ENCODE results near the gene CACNA1C.

The CACNA1C gene

DNA sequence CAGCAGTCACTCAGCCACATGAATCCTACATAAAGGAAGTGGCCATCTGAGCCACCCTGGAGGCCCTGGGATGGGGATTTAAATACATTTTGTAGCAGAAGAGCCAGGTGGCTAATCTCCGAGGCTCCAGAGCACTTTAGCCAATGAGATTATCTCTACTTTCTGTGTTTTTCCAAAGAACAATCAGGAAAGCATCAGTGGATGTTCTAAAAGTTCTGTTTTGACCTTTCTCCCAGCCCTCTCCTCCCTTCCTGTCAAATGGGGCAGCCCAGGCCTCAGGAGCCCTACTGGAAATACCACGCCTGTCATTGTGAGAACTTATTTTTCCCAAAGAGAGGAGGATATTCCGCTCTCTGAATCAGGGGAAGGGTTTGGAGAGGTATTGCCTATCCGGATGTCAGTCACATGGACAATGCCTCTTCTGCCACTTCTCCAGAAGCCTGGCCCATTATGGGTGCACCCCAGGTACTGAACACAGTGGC lies 405.2 kb downstream of the CACNA1C start:
- TF ChIP-seq Cebpa-rat (IDR thresholded peaks at IDR 0.05), result no peak
- Histone ChIP-seq H3K4me3 (no peak overlapping the region), H3K27ac (no peak overlapping the region)

DNA sequence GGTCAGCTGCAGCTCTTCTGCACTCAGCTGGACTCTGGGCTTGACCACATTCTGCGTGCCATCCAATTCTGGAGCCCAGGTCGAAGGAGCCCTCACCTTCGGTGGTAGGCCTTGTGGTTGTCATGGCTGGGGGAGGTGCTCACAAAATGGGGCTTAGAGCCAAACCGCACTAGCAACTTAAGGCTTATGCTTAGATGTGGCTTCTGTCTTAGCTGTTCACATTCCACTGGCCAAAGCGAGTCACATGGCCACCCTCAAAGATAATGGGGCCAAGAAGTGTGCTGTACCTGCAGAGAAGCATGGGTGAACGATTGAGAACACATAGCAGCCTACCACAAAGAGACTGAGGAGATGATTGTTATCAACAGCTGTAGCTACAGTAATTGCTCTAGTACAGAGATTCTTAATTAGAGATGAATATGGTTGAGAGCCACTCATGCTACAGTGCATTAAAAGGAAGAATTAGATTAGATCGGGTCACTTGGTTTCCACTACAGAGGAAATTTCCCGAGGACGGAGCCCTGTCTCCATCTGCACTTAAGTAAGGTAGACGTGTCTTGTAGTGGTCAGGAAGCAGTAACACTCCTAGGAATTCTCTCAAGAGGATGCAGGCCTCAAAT lies 407.4 kb downstream of the CACNA1C start:
- H3K9ac ChIP-seq, result no peak overlapping the region
- TF ChIP-seq Cebpa-rat (IDR thresholded peaks at IDR 0.05), result no peak
- no peak overlapping the region for H3K27ac ChIP-seq
- H3K9me3 ChIP-seq (replicated peaks in 1 of 11), result no peaks in the 10 kb centered on the region
- H3K4me2 ChIP-seq, result no peak overlapping the region
- H3K4me1 ChIP-seq, result no peaks in the 10 kb centered on the region
- no peaks in the 10 kb centered on the region for H4K20me1 ChIP-seq
- H3K36me3 ChIP-seq, result no peaks in the 10 kb centered on the region
- H3K27me3 ChIP-seq, result no peaks in the 10 kb centered on the region
- no peak overlapping the region for H3K4me3 ChIP-seq

More for the DNA sequence above, 405.2 kb downstream of the CACNA1C start:
- Histone ChIP-seq H3K9me3 (replicated peaks in 1 of 11) (no peaks in the 10 kb centered on the region), H3K27me3 (no peaks in the 10 kb centered on the region), H3K9ac (no peak overlapping the region), H3K4me2 (no peak overlapping the region), H3K36me3 (no peaks in the 10 kb centered on the region), H4K20me1 (no peaks in the 10 kb centered on the region), H3K4me1 (peaks cover 13 to 19% (median 16%) of the 10 kb centered on the region in 10 experiments)

DNA sequence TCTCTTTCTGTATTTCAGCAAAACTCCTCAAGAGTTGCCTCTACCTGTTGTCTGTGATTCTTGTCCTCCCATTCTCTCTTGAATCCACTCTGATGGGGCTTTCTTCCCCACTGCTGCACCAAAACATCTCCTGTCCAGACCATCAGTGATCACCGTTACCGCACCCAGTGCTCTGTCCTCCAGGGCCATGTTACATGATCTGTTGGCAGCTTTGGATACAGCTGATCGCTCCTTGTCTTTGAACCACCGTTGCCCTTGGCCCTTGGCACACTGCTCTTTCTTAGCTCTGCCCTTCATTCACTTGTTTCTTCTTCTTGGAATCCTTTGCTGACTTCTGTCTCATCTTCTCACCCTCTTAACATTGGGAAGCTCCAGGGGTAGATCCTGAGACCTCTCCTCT lies 408.3 kb downstream of the CACNA1C start:
- no peak overlapping the region for H3K4me3 ChIP-seq
- H3K4me2 ChIP-seq, result no peak overlapping the region
- no peaks in the 10 kb centered on the region for H3K27me3 ChIP-seq
- H3K36me3 ChIP-seq, result no peaks in the 10 kb centered on the region
- TF ChIP-seq Cebpa-rat (IDR thresholded peaks at IDR 0.05), result no peak
- no peaks in the 10 kb centered on the region for H4K20me1 ChIP-seq
- no peaks in the 10 kb centered on the region for H3K4me1 ChIP-seq
- no peak overlapping the region for H3K9ac ChIP-seq
- H3K9me3 ChIP-seq (replicated peaks in 1 of 11), result no peaks in the 10 kb centered on the region
- no peak overlapping the region for H3K27ac ChIP-seq

DNA sequence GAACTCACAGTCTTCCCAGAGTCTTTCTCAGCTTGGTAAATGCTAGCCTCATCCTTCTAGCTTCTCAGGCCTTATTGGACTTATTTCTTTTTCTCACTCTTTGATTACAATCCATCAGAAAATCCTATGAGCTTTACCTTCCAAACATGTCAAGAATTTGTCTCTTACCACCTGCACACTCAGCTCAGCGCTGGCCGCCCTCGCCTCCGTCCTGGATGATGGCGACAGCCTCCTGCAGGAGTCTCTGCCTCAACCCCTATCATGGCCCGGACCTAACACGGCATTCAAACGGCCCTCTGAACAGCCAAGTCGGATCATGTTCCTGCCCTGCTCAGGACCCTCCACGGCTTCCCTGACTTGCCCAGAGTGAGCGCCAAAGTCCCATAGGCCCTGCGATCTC lies 408.9 kb downstream of the CACNA1C start:
- H4K20me1 ChIP-seq, result no peaks in the 10 kb centered on the region
- H3K4me3 ChIP-seq, result no peak overlapping the region
- H3K27me3 ChIP-seq, result no peaks in the 10 kb centered on the region
- H3K4me1 ChIP-seq, result no peaks in the 10 kb centered on the region
- H3K9ac ChIP-seq, result no peak overlapping the region
- H3K4me2 ChIP-seq, result no peak overlapping the region
- TF ChIP-seq Cebpa-rat (IDR thresholded peaks at IDR 0.05), result no peak
- no peak overlapping the region for H3K27ac ChIP-seq
- no peaks in the 10 kb centered on the region for H3K36me3 ChIP-seq
- no peaks in the 10 kb centered on the region for H3K9me3 ChIP-seq (replicated peaks in 1 of 11)

DNA sequence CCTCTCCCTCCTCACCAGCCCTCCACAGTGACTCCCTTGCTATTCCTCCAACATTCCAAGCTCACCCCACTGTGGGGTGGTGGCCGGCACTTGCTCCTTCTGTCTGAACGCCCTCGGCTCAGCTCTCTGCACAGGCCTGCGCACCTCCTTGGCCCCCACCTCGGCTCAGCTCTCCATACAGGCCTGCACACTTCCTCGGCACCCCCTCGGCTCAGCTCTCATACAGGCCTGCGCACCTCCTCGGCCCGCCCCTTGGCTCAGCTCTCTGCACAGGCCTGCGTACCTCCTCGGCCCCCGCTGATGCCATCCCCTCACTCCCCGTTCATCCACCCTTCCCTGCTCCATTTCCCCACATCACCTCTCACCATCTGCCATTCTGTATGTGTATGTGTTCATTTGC lies 409.3 kb downstream of the CACNA1C start:
- Histone ChIP-seq H3K9me3 (replicated peaks in 1 of 11) (no peaks in the 10 kb centered on the region), H3K4me2 (no peak overlapping the region), H4K20me1 (no peaks in the 10 kb centered on the region), H3K27me3 (no peaks in the 10 kb centered on the region), H3K9ac (no peak overlapping the region), H3K4me3 (no peak overlapping the region), H3K4me1 (no peaks in the 10 kb centered on the region), H3K27ac (no peak overlapping the region), H3K36me3 (no peaks in the 10 kb centered on the region)
- TF ChIP-seq Cebpa-rat (IDR thresholded peaks at IDR 0.05), result no peak

DNA sequence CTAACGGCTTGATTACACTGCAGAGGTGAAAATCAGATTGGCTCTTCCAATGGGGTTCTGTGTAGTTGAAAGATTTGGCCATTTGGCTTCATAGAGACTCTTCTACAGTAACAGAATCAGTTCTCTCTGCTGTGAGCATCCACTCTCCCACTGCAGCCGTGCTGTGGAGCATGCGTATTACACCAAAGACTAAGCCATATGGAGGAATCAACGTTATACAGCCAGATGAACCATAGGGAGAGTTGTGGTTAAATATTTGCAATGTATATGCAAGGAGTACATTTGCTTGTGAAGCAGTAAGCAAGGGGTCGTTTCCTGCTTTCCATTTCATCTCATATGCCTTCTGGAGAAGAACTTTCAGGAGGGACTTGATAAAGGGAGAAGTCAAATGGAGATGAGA lies 410.9 kb downstream of the CACNA1C start:
- H3K27me3 ChIP-seq, result no peaks in the 10 kb centered on the region
- H3K27ac ChIP-seq, result no peak overlapping the region
- H3K4me1 ChIP-seq, result no peaks in the 10 kb centered on the region
- H3K9ac ChIP-seq, result no peak overlapping the region
- TF ChIP-seq Cebpa-rat (IDR thresholded peaks at IDR 0.05), result no peak
- H4K20me1 ChIP-seq, result no peaks in the 10 kb centered on the region
- no peak overlapping the region for H3K4me3 ChIP-seq
- no peak overlapping the region for H3K4me2 ChIP-seq
- H3K9me3 ChIP-seq (replicated peaks in 1 of 11), result no peaks in the 10 kb centered on the region
- H3K36me3 ChIP-seq, result no peaks in the 10 kb centered on the region

DNA sequence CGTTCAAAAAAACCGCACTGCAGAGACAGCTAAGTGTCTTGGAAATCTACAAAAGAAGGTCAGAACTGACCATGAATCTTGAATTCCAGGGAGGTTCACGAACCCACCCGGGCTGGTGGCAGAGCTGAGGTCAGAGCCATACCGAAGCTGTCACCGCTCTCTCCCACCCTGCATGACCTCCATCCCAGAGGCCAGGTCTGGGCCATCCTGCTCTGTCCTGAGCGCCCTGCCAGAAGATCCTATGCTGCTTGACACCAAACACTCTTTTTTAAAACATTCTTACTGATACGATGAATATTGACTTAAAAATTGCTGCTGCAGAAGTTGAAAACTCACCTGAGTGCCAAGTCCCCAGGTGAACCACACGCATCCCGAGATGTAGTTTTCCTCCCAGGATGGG lies 412.9 kb downstream of the CACNA1C start:
- no peaks in the 10 kb centered on the region for H3K27me3 ChIP-seq
- no peak for TF ChIP-seq Cebpa-rat (IDR thresholded peaks at IDR 0.05)
- H3K9ac ChIP-seq, result no peak overlapping the region

DNA sequence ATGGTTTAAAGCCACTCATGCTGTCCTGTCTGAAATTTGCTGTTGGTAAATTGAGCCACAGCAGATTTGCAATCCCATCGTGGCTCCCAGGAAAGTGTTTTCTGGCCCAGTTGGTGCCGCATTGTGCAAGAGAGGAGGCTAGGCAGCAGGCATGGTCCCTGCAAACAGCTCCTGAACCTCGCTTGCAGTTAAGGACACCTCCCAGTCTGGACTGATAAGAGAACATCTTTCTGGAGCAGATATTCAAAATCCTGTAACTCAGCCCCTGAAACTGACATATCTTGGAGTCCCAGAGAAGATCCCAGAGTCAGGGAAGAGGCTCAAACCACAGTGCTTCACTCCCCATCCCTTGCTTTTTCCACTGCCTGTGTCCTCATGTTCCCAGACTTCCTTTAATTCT lies 413.4 kb downstream of the CACNA1C start:
- H3K9ac ChIP-seq, result no peak overlapping the region
- no peaks in the 10 kb centered on the region for H3K36me3 ChIP-seq
- H3K27me3 ChIP-seq, result no peaks in the 10 kb centered on the region
- no peak for TF ChIP-seq Cebpa-rat (IDR thresholded peaks at IDR 0.05)
- H3K4me3 ChIP-seq, result no peak overlapping the region
- H3K27ac ChIP-seq, result no peak overlapping the region
- H3K4me1 ChIP-seq, result no peaks in the 10 kb centered on the region
- H3K4me2 ChIP-seq, result no peak overlapping the region
- no peaks in the 10 kb centered on the region for H3K9me3 ChIP-seq (replicated peaks in 1 of 11)
- no peaks in the 10 kb centered on the region for H4K20me1 ChIP-seq

More for the DNA sequence above, 412.9 kb downstream of the CACNA1C start:
- H3K27ac ChIP-seq, result no peak overlapping the region
- H3K36me3 ChIP-seq, result no peaks in the 10 kb centered on the region
- no peaks in the 10 kb centered on the region for H3K9me3 ChIP-seq (replicated peaks in 1 of 11)
- H4K20me1 ChIP-seq, result no peaks in the 10 kb centered on the region
- H3K4me1 ChIP-seq, result no peaks in the 10 kb centered on the region
- no peak overlapping the region for H3K4me3 ChIP-seq
- H3K4me2 ChIP-seq, result no peak overlapping the region

DNA sequence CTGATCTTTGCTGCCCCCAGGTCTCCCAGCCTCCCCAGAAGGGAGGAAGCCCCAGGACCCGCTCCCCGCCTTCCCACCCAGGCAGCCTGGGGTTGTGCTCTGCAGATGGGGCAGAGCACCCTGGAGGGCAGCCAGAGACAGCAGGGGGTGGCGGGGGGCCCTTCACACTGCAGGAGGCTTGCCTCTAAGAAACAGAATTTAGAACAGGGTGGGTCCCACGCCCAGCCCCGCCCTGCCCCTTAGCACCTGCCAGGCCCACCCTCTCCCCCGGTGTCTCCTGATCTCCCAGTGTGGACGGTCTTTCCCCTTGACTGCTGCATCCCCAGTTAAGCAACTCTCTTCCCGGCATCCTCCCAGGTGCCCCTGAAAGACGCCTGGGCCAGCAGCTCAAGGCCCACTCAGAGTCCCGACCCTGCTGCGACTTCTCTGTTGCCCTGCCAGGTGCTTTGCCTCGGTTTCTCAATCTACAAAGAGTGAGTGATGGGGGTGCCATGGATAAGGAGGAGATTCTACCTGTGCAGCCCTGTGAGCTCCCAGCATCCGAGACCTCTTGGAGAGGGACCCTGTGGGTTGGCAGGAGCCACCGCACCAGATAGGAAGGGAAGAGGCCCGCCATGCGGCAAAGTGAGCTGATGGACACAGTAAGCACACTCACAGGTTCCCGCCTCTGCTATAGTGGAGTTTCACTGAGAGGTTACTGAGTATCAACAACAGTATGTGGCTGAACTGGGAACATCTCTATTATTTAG lies 414.8 kb downstream of the CACNA1C start:
- no peak overlapping the region for H3K4me2 ChIP-seq
- no peaks in the 10 kb centered on the region for H3K36me3 ChIP-seq
- no peaks in the 10 kb centered on the region for H3K27me3 ChIP-seq
- no peak overlapping the region for H3K4me3 ChIP-seq
- H4K20me1 ChIP-seq, result no peaks in the 10 kb centered on the region
- no peak for TF ChIP-seq Cebpa-rat (IDR thresholded peaks at IDR 0.05)
- no peaks in the 10 kb centered on the region for H3K4me1 ChIP-seq
- no peak overlapping the region for H3K27ac ChIP-seq
- H3K9me3 ChIP-seq (replicated peaks in 1 of 11), result no peaks in the 10 kb centered on the region
- no peak overlapping the region for H3K9ac ChIP-seq

DNA sequence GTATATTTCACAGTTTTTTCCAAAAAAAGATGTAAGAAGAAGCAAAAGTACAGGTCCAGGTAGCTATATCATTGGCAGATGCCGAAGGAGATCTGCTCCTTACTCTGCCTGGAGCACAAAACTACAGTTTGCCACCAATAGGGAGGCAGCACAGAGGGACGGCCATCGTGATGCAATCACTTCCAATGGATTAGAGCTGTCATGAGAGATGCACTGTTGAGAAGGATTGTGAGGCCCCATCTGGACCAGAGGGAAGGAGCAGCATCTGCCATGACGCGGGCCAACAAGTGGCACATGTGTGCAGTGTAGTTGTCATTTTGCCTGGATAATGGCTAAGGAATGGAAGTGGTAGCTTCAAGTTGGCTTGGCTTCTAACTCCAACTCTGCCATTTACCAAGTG lies 423.2 kb downstream of the CACNA1C start:
- H3K36me3 ChIP-seq, result no peaks in the 10 kb centered on the region
- H3K4me2 ChIP-seq, result no peak overlapping the region
- H4K20me1 ChIP-seq, result no peaks in the 10 kb centered on the region
- H3K9me3 ChIP-seq (replicated peaks in 1 of 11), result no peaks in the 10 kb centered on the region
- no peak for TF ChIP-seq Cebpa-rat (IDR thresholded peaks at IDR 0.05)
- no peak overlapping the region for H3K9ac ChIP-seq
- no peak overlapping the region for H3K27ac ChIP-seq
- no peaks in the 10 kb centered on the region for H3K27me3 ChIP-seq
- peaks cover 0 to 5% (median 0%) of the 10 kb centered on the region in 10 experiments; a peak in 1 of 20 replicates for H3K4me1 ChIP-seq
- H3K4me3 ChIP-seq, result no peak overlapping the region
